GM12878 (cell line): ENCODE results near the gene RAPSN. TPM values are rescaled to one million over a fixed set of nuclear protein-coding genes. Genes with fewer than 3 reads are reported as not detected.

Experiments used
- ATAC-seq: fragments of 200-7000 bp; cut with Tn5 transposase; 3 replicates; pipeline ENCODE4 v1.9.1; 2020; ENCODE audit warnings: mild to moderate bottlenecking, moderate library complexity
- BruUV-seq: library from RNA; stranded (reverse); fragments of 400-500 nt; replicated peaks from 2 replicates; lab custom pipeline; 2021; lab: Mats Ljungman, UMichigan
- CTCF ChIA-PET: fragments of 300-600 bp; sonication (Branson Sonifier 250); formaldehyde crosslinking; extraction: SDS; loops from one replicate; lab custom pipeline; 2021; ENCODE audit warnings: inconsistent platforms; lab: Yijun Ruan, JAX
- POLR2A ChIA-PET: fragments of 350-600 bp; formaldehyde crosslinking; extraction: SDS; loops from one replicate; lab custom pipeline; 2021; ENCODE audit warnings: inconsistent platforms; lab: Charles Lee
- RAD21 ChIA-PET: fragments of 300-600 bp; sonication (Branson Sonifier 250); formaldehyde crosslinking; loops from one replicate; lab custom pipeline; 2023; ENCODE audit warnings: antibody characterized with exemption; ENCODE audit not compliant: unreplicated experiment; lab: Charles Lee
- SMC1A ChIA-PET: fragments of 300-600 bp; sonication (Branson Sonifier 250); formaldehyde crosslinking; loops from one replicate; lab custom pipeline; 2023; ENCODE audit not compliant: unreplicated experiment, uncharacterized antibody; lab: Charles Lee
- DNase-seq: peaks from one replicate; pipeline ENCODE4 v3.0.0-alpha.2; 2011; ENCODE audit warnings: low read depth, low spot score
- FAIRE-seq: peaks from 3 replicates; lab custom pipeline; 2011; peaks lifted over from hg19 to GRCh38; lab: Jason Lieb, UNC
- H2AFZ ChIP-seq: 2 replicates; pipeline ENCODE4 v1.6.0; 2011; ENCODE audit warnings: low read depth, low read length, control low read depth; ENCODE audit not compliant: control insufficient read depth
- H3K27ac ChIP-seq: 2 replicates; pipeline ENCODE4 v1.5.1; 2011; ENCODE audit warnings: control low read depth; ENCODE audit not compliant: control insufficient read depth, insufficient read depth
- H3K27me3 ChIP-seq, 2 experiments: replicated peaks in 1 of 2; 2 replicates each; pipeline versions ENCODE4 v1.6.0 to v1.6.1; 2011; ENCODE audit warnings: low read length in 1 of 2; ENCODE audit not compliant: control insufficient read depth in 2 of 2, insufficient read depth in 2 of 2
- H3K36me3 ChIP-seq, 2 experiments: 2 replicates each; pipeline ENCODE4 v1.5.1; 2011; ENCODE audit warnings: low read length in 1 of 2; ENCODE audit not compliant: control insufficient read depth in 2 of 2, insufficient read depth in 2 of 2
- H3K4me1 ChIP-seq: 2 replicates; pipeline ENCODE4 v1.6.1; 2011; ENCODE audit warnings: mild to moderate bottlenecking, low read length, moderate library complexity, mixed read lengths; ENCODE audit not compliant: control insufficient read depth, insufficient read depth
- H3K4me2 ChIP-seq: 2 replicates; pipeline ENCODE4 v1.6.0; 2011; ENCODE audit warnings: control low read depth; ENCODE audit not compliant: control insufficient read depth, insufficient read depth
- H3K4me3 ChIP-seq: fragments of 200-600 bp; sonication (generic); 2 replicates; pipeline ENCODE4 v1.5.1; 2016
- H3K79me2 ChIP-seq: 2 replicates; pipeline ENCODE4 v1.6.0; 2011; ENCODE audit warnings: low read length; ENCODE audit not compliant: control insufficient read depth, insufficient read depth
- H3K9ac ChIP-seq: 2 replicates; pipeline ENCODE4 v1.8.0; 2011; ENCODE audit warnings: low read length, control low read depth, mixed read lengths; ENCODE audit not compliant: control insufficient read depth, insufficient read depth
- H3K9me3 ChIP-seq: replicated peaks from 3 replicates; pipeline ENCODE4 v1.5.1; 2011; ENCODE audit warnings: mild to moderate bottlenecking, low read length; ENCODE audit not compliant: control insufficient read depth, insufficient read depth
- H4K20me1 ChIP-seq: 2 replicates; pipeline ENCODE4 v1.6.0; 2011; ENCODE audit not compliant: control insufficient read depth, insufficient read depth
- MLLT1 ChIP-seq: fragments of 450-650 bp; IDR thresholded peaks from 2 replicates; pipeline ENCODE4 v1.6.1; 2016; ENCODE audit warnings: mild to moderate bottlenecking
- NFIC ChIP-seq: IDR thresholded peaks from 2 replicates; pipeline ENCODE4 v1.6.1; 2012; ENCODE audit warnings: low read depth, mild to moderate bottlenecking, inconsistent platforms, low read length, moderate library complexity
- POLR2AphosphoS5 ChIP-seq: IDR thresholded peaks from 2 replicates; pipeline ENCODE4 v1.6.1; 2011; ENCODE audit warnings: mild to moderate bottlenecking, low read length, inconsistent platforms
- SMAD5 ChIP-seq: IDR thresholded peaks from 2 replicates; pipeline ENCODE4 v1.6.1; 2016; ENCODE audit warnings: antibody characterized with exemption, low read depth
- WGBS: methylation state at CpG from one replicate; pipeline ENCODE4 v1.1.6; 2016; ENCODE audit warnings: low lambda C conversion rate; ENCODE audit not compliant: insufficient replicate concordance, insufficient coverage; ENCODE audit errors: missing lambda C conversion rate; 5-methylcytosine and 5-hydroxymethylcytosine counted together
- in situ Hi-C: fragments of 300-500 bp; cut with MboI; formaldehyde crosslinking; loops from 9 replicates; pipeline ENCODE4 v1.14.3; 2018; ENCODE audit warnings: mixed read lengths
- intact Hi-C: fragments of 100-400 bp; cut with micrococcal nuclease; formaldehyde crosslinking; loops from one replicate; pipeline ENCODE4 v1.14.2; 2022; ENCODE audit not compliant: unreplicated experiment
- polyA plus RNA-seq, 11 experiments: library from polyadenylated mRNA; depleted of rRNA in 4 of 11; unstranded in 6 of 11; stranded (reverse) in 5 of 11; fragments of >200 nt; fragmentation: Nextera tagmentation in 4 of 11; fragmentation: Illumina TruSeq in 1 of 11; extraction: Ambion mirVana in 4 of 11; extraction: Trizol in 1 of 11; gene quantifications; 1 replicate in 1 of 11; 2 replicates in 10 of 11; pipeline versions ENCODE4 v1.2.1 to v1.2.3, GENCODE V29; 2011 to 2016; ENCODE audit warnings: inconsistent platforms in 2 of 11, missing spikeins in 2 of 11, low read depth in 1 of 11
- total RNA-seq, 4 experiments: library from RNA; depleted of rRNA in 3 of 4; stranded (reverse); fragments of >200 nt in 3 of 4; fragmentation: Illumina TruSeq in 1 of 4; extraction: Trizol in 1 of 4; gene quantifications; 2 replicates each; pipeline versions ENCODE4 v1.2.1 to v1.2.3, GENCODE V29; 2013 to 2021

The RAPSN gene
- total and polyA plus RNA-seq, 10 of the 15 experiments (the other 5 are each of a cell fraction or from before 2014, with no cell fraction given), result 0.08 to 0.23 (median 0.14) TPM; not detected in 6

GRCh38 chr11:47442514-47442913, 6.4 kb downstream of the RAPSN start (continued):
- TF ChIP-seq MLLT1 (no peak), SMAD5 (no peak)

GRCh38 chr11:47441421-47441820, 7.5 kb downstream of the RAPSN start:
- ATAC-seq, result no peak
- H3K36me3 ChIP-seq, result no peaks in the 10 kb centered on the region
- H2AFZ ChIP-seq, result no peak overlapping the region
- H3K27ac ChIP-seq, result no peak overlapping the region
- H4K20me1 ChIP-seq, result no peaks in the 10 kb centered on the region
- SMC1A ChIA-PET, result no interaction called here
- no peaks in the 10 kb centered on the region for H3K79me2 ChIP-seq
- no peak overlapping the region for H3K4me3 ChIP-seq
- intact Hi-C loops, result no loop called here
- no peak overlapping the region for H3K4me2 ChIP-seq
- no peak overlapping the region for H3K9ac ChIP-seq
- DNase-seq, result no peak
- RAD21 ChIA-PET, result no interaction called here
- no peak for TF ChIP-seq NFIC
- no peak for TF ChIP-seq POLR2AphosphoS5
- TF ChIP-seq, all 136 proteins: peak for 0
- no peak for FAIRE-seq
- Histone ChIP-seq H3K27me3 (no peaks in the 10 kb centered on the region), H3K9me3 (no peaks in the 10 kb centered on the region), H3K4me1 (no peaks in the 10 kb centered on the region)
- CTCF ChIA-PET, result no interaction called here
- in situ Hi-C loops, result no loop called here
- WGBS, result 64% methylated on average over 12 of the region's 12 CpGs
- no TSS peak for BruUV-seq
- POLR2A ChIA-PET, result no interaction called here
